Activated CD8-positive, alpha-beta T cell treated with anti-CD3 and anti-CD28 coated beads for 36 hours (primary cell): Measurements from ENCODE around the gene ERBB4. TPM values are rescaled to one million over a fixed set of nuclear protein-coding genes. Genes with fewer than 3 reads are reported as not detected.

Experiments used
- ATAC-seq: fragments of 200-7000 bp; cut with Tn5 transposase; one replicate; pipeline ENCODE4 v1.10.0; 2021; ENCODE audit warnings: mild to moderate bottlenecking, moderate library complexity
- CTCF ChIA-PET: fragments of 350-600 bp; sonication (Branson Sonifier 250); formaldehyde crosslinking; loops from one replicate; lab custom pipeline; 2021; ENCODE audit warnings: antibody characterized with exemption; lab: Charles Lee
- POLR2A ChIA-PET: fragments of 350-600 bp; sonication (Branson Sonifier 250); formaldehyde crosslinking; loops from one replicate; lab custom pipeline; 2021; ENCODE audit warnings: antibody characterized with exemption; lab: Charles Lee
- DNase-seq: peaks from one replicate; pipeline ENCODE4 v3.0.0-alpha.2; 2020
- H3K27ac Mint-ChIP-seq: one replicate; pipeline ENCODE4 v1.8.0; 2021; ENCODE audit warnings: mild to moderate bottlenecking, mixed read lengths
- H3K27me3 Mint-ChIP-seq: one replicate; pipeline ENCODE4 v1.8.0; 2021; ENCODE audit warnings: mixed read lengths
- H3K36me3 Mint-ChIP-seq: one replicate; pipeline ENCODE4 v1.8.0; 2021; ENCODE audit warnings: low read depth, mixed read lengths
- H3K4me1 Mint-ChIP-seq: one replicate; pipeline ENCODE4 v1.8.0; 2021; ENCODE audit warnings: low read depth, mixed read lengths
- H3K4me3 Mint-ChIP-seq: one replicate; pipeline ENCODE4 v1.8.0; 2021; ENCODE audit warnings: mild to moderate bottlenecking, moderate library complexity, mixed read lengths
- H3K9me3 Mint-ChIP-seq: one replicate; pipeline ENCODE4 v1.8.0; 2021; ENCODE audit warnings: mixed read lengths
- intact Hi-C: fragments of 100-400 bp; cut with micrococcal nuclease; formaldehyde crosslinking; loops from one replicate; pipeline ENCODE4 v1.10.0; 2022
- total RNA-seq, 2 experiments: library from RNA; stranded (reverse); gene quantifications; one replicate each; pipeline ENCODE4 v1.2.3, GENCODE V29; 2021
- TF ChIP-seq, protein P1 (sequence below): fragments of 200-600 bp; IDR thresholded peaks from one replicate; pipeline ENCODE4 v1.8.0; 2022; ENCODE audit warnings: antibody characterized with exemption, mild to moderate bottlenecking

ERBB4 gene
- total RNA-seq, 2 experiments from 2014 or later, result not detected

DNA sequence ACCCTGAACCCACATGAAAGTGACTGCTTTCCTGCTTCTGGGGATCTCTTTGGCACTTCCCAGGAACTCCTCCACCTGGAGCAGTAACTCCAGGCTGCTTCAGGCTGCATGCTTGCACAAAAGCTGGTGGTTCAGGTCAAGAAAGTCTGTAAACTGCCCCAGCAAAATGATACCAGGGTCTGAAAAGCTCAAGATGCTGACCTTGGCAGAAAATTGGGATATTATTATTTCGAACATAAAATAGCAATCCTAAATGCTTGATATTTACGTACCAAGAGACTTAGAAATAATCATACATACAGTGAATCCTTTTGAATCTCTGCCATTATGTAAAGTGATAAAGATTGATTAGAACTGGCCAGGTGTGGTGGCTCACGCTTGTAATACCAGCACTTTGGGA lies 674.3 kb downstream of the ERBB4 start:
- ATAC-seq, result no peak
- H3K4me1 Mint-ChIP-seq, result no peaks in the 10 kb centered on the region
- CTCF ChIA-PET, result no interaction called here

DNA sequence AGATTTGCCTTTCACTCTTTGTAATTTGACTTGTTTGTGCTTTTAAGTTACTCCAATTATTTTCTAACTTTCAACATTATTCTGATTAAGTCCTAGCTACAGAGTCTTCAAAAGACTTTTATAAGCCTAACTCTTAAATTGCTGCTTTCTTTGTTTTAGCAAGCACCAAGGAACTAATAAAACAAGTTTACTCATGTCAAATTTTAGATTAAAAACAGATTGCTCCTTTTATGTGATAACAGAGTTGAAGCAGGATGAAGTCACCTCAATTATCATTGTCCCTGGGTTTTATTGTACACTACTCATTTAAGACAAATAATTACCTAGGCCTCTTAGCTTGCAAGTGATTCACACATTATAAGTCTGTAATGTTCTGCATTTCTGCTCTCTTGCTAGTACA lies 678.4 kb downstream of the ERBB4 start:
- H3K27ac Mint-ChIP-seq, result no peak overlapping the region
- no peak for DNase-seq
- no peak for ATAC-seq
- H3K4me1 Mint-ChIP-seq, result no peaks in the 10 kb centered on the region
- ChIA-PET CTCF (no interaction called here), POLR2A (no interaction called here)
- intact Hi-C loops, result no loop called here
- no peaks in the 10 kb centered on the region for H3K27me3 Mint-ChIP-seq
- no peak overlapping the region for H3K4me3 Mint-ChIP-seq
- no peaks in the 10 kb centered on the region for H3K36me3 Mint-ChIP-seq
- H3K9me3 Mint-ChIP-seq, result no peaks in the 10 kb centered on the region
- TF ChIP-seq, protein P1, sequence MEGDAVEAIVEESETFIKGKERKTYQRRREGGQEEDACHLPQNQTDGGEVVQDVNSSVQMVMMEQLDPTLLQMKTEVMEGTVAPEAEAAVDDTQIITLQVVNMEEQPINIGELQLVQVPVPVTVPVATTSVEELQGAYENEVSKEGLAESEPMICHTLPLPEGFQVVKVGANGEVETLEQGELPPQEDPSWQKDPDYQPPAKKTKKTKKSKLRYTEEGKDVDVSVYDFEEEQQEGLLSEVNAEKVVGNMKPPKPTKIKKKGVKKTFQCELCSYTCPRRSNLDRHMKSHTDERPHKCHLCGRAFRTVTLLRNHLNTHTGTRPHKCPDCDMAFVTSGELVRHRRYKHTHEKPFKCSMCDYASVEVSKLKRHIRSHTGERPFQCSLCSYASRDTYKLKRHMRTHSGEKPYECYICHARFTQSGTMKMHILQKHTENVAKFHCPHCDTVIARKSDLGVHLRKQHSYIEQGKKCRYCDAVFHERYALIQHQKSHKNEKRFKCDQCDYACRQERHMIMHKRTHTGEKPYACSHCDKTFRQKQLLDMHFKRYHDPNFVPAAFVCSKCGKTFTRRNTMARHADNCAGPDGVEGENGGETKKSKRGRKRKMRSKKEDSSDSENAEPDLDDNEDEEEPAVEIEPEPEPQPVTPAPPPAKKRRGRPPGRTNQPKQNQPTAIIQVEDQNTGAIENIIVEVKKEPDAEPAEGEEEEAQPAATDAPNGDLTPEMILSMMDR, result no peak

More for the DNA sequence above, 674.3 kb downstream of the ERBB4 start:
- no peak for DNase-seq
- POLR2A ChIA-PET, result no interaction called here
- H3K27me3 Mint-ChIP-seq, result no peaks in the 10 kb centered on the region
- no peaks in the 10 kb centered on the region for H3K36me3 Mint-ChIP-seq
- no peak overlapping the region for H3K4me3 Mint-ChIP-seq
- H3K27ac Mint-ChIP-seq, result no peak overlapping the region
- intact Hi-C loops, result no loop called here
- no peaks in the 10 kb centered on the region for H3K9me3 Mint-ChIP-seq
- TF ChIP-seq, protein P1, result no peak

GRCh38 chr2:211854832-211855231 lies 683.8 kb downstream of the ERBB4 start:
- intact Hi-C loops, result no loop called here
- H3K4me3 Mint-ChIP-seq, result no peak overlapping the region
- no peaks in the 10 kb centered on the region for H3K27me3 Mint-ChIP-seq
- no peak overlapping the region for H3K27ac Mint-ChIP-seq
- ChIA-PET CTCF (no interaction called here), POLR2A (no interaction called here)
- TF ChIP-seq, protein P1, result no peak
- H3K4me1 Mint-ChIP-seq, result no peaks in the 10 kb centered on the region
- no peaks in the 10 kb centered on the region for H3K36me3 Mint-ChIP-seq
- ATAC-seq, result no peak
- DNase-seq, result no peak
- no peaks in the 10 kb centered on the region for H3K9me3 Mint-ChIP-seq

- ChIA-PET CTCF (no interaction called here), POLR2A (no interaction called here)
- Mint-ChIP-seq H3K4me1 (no peaks in the 10 kb centered on the region), H3K27ac (no peak overlapping the region), H3K36me3 (no peaks in the 10 kb centered on the region), H3K4me3 (no peak overlapping the region), H3K9me3 (no peaks in the 10 kb centered on the region), H3K27me3 (no peaks in the 10 kb centered on the region)
- intact Hi-C loops, result no loop called here
- TF ChIP-seq, protein P1, result no peak
- DNase-seq (no peak), ATAC-seq (no peak)
These were observed 691.9 kb downstream of the ERBB4 start for GRCh38 chr2:211846714-211847113.

GRCh38 chr2:211846036-211846400 lies 692.6 kb downstream of the ERBB4 start:
- POLR2A ChIA-PET, result no interaction called here
- H3K27ac Mint-ChIP-seq, result no peak overlapping the region
- TF ChIP-seq, protein P1, result no peak
- H3K36me3 Mint-ChIP-seq, result no peaks in the 10 kb centered on the region
- intact Hi-C loops, result no loop called here
- no peak for ATAC-seq
- no peaks in the 10 kb centered on the region for H3K9me3 Mint-ChIP-seq
- no peaks in the 10 kb centered on the region for H3K27me3 Mint-ChIP-seq
- H3K4me3 Mint-ChIP-seq, result no peak overlapping the region
- H3K4me1 Mint-ChIP-seq, result no peaks in the 10 kb centered on the region
- no peak for DNase-seq
- CTCF ChIA-PET, result no interaction called here
